Prostate gland (tissue), 2 donors: ENCODE measurements around the gene GABPA.

Experiments
- CTCF ChIP-seq, 4 experiments: fragments of 200-600 bp in 2 of 4; fragments of 450-650 bp in 2 of 4; sonication (generic) in 2 of 4; IDR thresholded peaks; 1 replicate in 3 of 4; 2 replicates in 1 of 4; pipeline ENCODE4 v1.5.1; 2016 to 2019; ENCODE audit warnings: antibody characterized with exemption in 4 of 4, mild to moderate bottlenecking in 2 of 4, moderate library complexity in 2 of 4
- POLR2A ChIP-seq: fragments of 450-650 bp; IDR thresholded peaks from one replicate; pipeline ENCODE4 v1.6.1; 2016; ENCODE audit warnings: antibody characterized with exemption, mild to moderate bottlenecking

- no peak for TF ChIP-seq POLR2A
- no peak for TF ChIP-seq CTCF (IDR thresholded peaks at IDR 0.05)
Measured at GRCh38 chr21:25788677-25789076, 53.9 kb downstream of the GABPA start.
